Gastrocnemius medialis (tissue), 4 donors: ENCODE measurements around the gene ACSL5.

Experiments used
- POLR2A ChIP-seq, 2 donors: fragments of 450-650 bp; IDR thresholded peaks; one replicate each; pipeline ENCODE4 v1.6.1; 2017; ENCODE audit warnings: antibody characterized with exemption in 2 of 2, mild to moderate bottlenecking in 2 of 2, moderate library complexity in 2 of 2
- TF ChIP-seq, protein P1 (sequence below), 5 experiments: fragments of 450-650 bp in 3 of 5; fragments of 200-600 bp in 2 of 5; sonication (generic) in 2 of 5; IDR thresholded peaks in 4 of 5; conservative IDR thresholded peaks in 1 of 5; 1 replicate in 4 of 5; 2 replicates in 1 of 5; pipeline ENCODE4 v1.5.1; 2016 to 2019; ENCODE audit warnings: antibody characterized with exemption in 5 of 5, mild to moderate bottlenecking in 3 of 5, moderate library complexity in 3 of 5

DNA sequence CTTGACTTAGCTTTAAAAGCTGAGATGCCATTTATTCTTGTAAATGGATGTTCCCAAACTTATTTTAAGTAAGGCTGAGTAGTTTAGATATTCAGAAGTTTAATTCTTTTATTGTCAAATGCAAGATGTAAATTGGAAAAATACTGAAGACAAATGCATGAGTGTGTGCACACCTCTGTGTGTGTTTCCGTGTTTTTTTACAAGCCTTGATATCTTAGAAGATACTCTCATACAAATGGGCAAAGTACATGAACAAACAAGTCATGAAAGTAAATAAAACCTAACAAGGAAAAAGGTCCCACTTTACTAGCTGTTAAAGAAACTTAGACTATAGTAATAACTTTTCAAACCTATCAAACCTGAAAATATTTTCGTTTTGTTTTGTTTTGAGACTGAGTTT lies 29.0 kb downstream of the ACSL5 start:
- TF ChIP-seq, protein P1, sequence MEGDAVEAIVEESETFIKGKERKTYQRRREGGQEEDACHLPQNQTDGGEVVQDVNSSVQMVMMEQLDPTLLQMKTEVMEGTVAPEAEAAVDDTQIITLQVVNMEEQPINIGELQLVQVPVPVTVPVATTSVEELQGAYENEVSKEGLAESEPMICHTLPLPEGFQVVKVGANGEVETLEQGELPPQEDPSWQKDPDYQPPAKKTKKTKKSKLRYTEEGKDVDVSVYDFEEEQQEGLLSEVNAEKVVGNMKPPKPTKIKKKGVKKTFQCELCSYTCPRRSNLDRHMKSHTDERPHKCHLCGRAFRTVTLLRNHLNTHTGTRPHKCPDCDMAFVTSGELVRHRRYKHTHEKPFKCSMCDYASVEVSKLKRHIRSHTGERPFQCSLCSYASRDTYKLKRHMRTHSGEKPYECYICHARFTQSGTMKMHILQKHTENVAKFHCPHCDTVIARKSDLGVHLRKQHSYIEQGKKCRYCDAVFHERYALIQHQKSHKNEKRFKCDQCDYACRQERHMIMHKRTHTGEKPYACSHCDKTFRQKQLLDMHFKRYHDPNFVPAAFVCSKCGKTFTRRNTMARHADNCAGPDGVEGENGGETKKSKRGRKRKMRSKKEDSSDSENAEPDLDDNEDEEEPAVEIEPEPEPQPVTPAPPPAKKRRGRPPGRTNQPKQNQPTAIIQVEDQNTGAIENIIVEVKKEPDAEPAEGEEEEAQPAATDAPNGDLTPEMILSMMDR (IDR thresholded peaks at IDR 0.05 in 4 of 5, conservative IDR thresholded peaks at IDR 0.05 in 1 of 5) = no peak
- no peak for TF ChIP-seq POLR2A (IDR thresholded peaks at IDR 0.05)
